Heart left ventricle (tissue), 16 donors: ENCODE results near the gene FAM240B. TPM values are rescaled to one million over a fixed set of nuclear protein-coding genes. Genes with fewer than 3 reads are reported as not detected.

Experiments used
- ATAC-seq, 4 donors: fragments of 200-7000 bp; cut with Tn5 transposase; one replicate each; pipeline ENCODE4 v1.9.1; 2020 to 2022; ENCODE audit warnings: moderate library complexity in 4 of 4, mild to moderate bottlenecking in 3 of 4, moderate number of reproducible peaks in 1 of 4
- DNase-seq, 5 donors: peaks; one replicate each; pipeline ENCODE4 v3.0.0-alpha.2; 2020
- H3K27ac ChIP-seq, 12 donors: fragments of 200-600 bp; sonication (generic) in 4 of 12; one replicate each; pipeline versions ENCODE4 v1.5.0 to v1.8.0; 2016 to 2022; ENCODE audit warnings: mild to moderate bottlenecking in 2 of 12
- H3K27me3 ChIP-seq, 9 donors: fragments of 200-600 bp; sonication (generic) in 2 of 9; one replicate each; pipeline versions ENCODE4 v1.5.1 to v1.8.0; 2016 to 2022; ENCODE audit warnings: mild to moderate bottlenecking in 3 of 9
- H3K36me3 ChIP-seq, 9 donors: fragments of 200-600 bp; sonication (generic) in 2 of 9; one replicate each; pipeline versions ENCODE4 v1.5.0 to v1.8.0; 2018 to 2022; ENCODE audit warnings: mild to moderate bottlenecking in 2 of 9
- H3K4me1 ChIP-seq, 12 donors: fragments of 200-600 bp; sonication (generic) in 4 of 12; one replicate each; pipeline versions ENCODE4 v1.5.0 to v1.8.0; 2016 to 2022; ENCODE audit warnings: mild to moderate bottlenecking in 3 of 12
- H3K4me3 ChIP-seq, 12 donors: fragments of 200-600 bp; sonication (generic) in 4 of 12; one replicate each; pipeline versions ENCODE4 v1.5.0 to v1.8.0; 2017 to 2022; ENCODE audit warnings: mild to moderate bottlenecking in 9 of 12, moderate library complexity in 4 of 12
- H3K9me3 ChIP-seq, 12 donors: fragments of 200-600 bp; sonication (generic) in 4 of 12; one replicate each; pipeline versions ENCODE4 v1.5.0 to v1.8.0; 2016 to 2022; ENCODE audit warnings: mild to moderate bottlenecking in 1 of 12
- POLR2A ChIP-seq, 2 donors: fragments of 450-650 bp; IDR thresholded peaks; one replicate each; pipeline ENCODE4 v1.6.1; 2017; ENCODE audit warnings: antibody characterized with exemption in 2 of 2, mild to moderate bottlenecking in 2 of 2, moderate library complexity in 2 of 2
- WGBS, 4 donors: extraction: QIAGEN DNeasy Blood & Tissue Kit in 2 of 4; methylation state at CpG; one replicate each; pipeline versions ENCODE4 v1.1.5 to v1.1.7; 2013 to 2018; 5-methylcytosine and 5-hydroxymethylcytosine counted together
- intact Hi-C, 10 donors: fragments of 100-400 bp; cut with DNase I; formaldehyde crosslinking; loops; one replicate each; pipeline versions ENCODE4 v1.11.1 to v1.14.2; 2022
- polyA plus RNA-seq, 2 donors: library from polyadenylated mRNA; stranded (reverse); fragments of 200-250 nt; gene quantifications; one replicate each; pipeline ENCODE4 v1.2.3, GENCODE V29; 2013
- total RNA-seq, 9 donors: library from RNA; depleted of rRNA in 2 of 9; stranded (reverse); fragments of >200 nt in 2 of 9; fragmentation: NEBNext Ultra II Directional in 3 of 9; extraction: Animal tissue kit (Norgen Biotek cat#: 25700) in 3 of 9; gene quantifications; one replicate each; pipeline versions ENCODE4 v1.1.0 to v1.2.4, GENCODE V29; 2016 to 2023
- TF ChIP-seq, protein P1 (sequence below), 12 donors: fragments of 200-600 bp; sonication (generic) in 4 of 12; IDR thresholded peaks; one replicate each; pipeline versions ENCODE4 v1.5.0 to v1.8.0; 2018 to 2022; ENCODE audit warnings: antibody characterized with exemption in 12 of 12, mild to moderate bottlenecking in 5 of 12
- donor health status: ischemic (EF 13 %, LVEDD 7.1; RV severe dilation, severe dysfunction).
- donor health status: healthy with polysubstance abuse.
- donor health status: DM: no; HTN: yes; CAD: no.
- donor health status: DM: no; HTN: no; CAD: no.
- donor health status: ischemic (EF 25% LVEDD 6.9; RV normal size, moderate dysfunction).
- donor health status: ischemic (EF 25% LVEDD 5.7; RV mildly dilated, moderate dysfunction).
- donor health status: healthy.
- donor health status: DM: yes; HTN: yes; CAD: no.
- donor health status: ischemic (EF 35%, LVEDD 5.7; RV mildly dilated, moderate dysfunction).
- donor health status: nonischemic (EF 11% LVEDD 7.7; RV severe dilation, severe dysfunction).
- donor health status: DM: yes; HTN: yes; CAD: no.
- donor health status: PGD.
- donor health status: ischemic (EF 29% LVEDD 5.4; RV normal size, mild dysfunction).
- donor health status: nonischemic (EF 23%, LVEDD 6.1; RV moderate dilation, normal function).

Gene FAM240B
- total and polyA plus RNA-seq, 11 donors = not detected

DNA sequence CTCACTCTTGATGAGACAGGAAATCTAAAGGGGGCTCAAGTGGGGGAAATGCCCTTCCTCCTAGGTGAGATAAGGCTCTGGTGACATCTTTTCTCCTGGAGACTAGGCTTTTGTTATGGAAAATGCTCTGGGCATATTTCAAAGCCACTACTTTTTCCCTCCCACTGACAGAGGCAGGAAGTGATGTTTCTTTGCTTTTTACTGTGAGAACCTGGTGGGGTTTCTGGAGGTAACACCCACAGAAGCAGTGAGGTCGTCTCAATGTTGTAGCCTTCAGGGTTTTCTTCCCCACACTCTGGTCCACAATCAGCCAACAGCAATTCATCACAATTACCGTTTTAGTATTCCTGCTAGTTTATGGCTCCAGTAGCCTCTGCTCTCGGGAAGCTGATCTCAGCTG, 41.4 kb upstream of the FAM240B start:
- no peaks in the 10 kb centered on the region for H3K27me3 ChIP-seq
- DNase-seq (no peak), ATAC-seq (no peak)
- no peaks in the 10 kb centered on the region for H3K4me1 ChIP-seq
- H3K4me3 ChIP-seq = no peak overlapping the region
- 48 to 55% (median 50%) methylated on average over 3 of the region's 3 CpGs for WGBS, 4 donors
- no peaks in the 10 kb centered on the region for H3K36me3 ChIP-seq
- intact Hi-C loops = loop anchor here in 1 of 10 donors (10.0 kb wide), 1 partner anchor 87 kb away; no protein-coding TSS in a partner anchor
- no peaks in the 10 kb centered on the region for H3K9me3 ChIP-seq
- no peak for TF ChIP-seq POLR2A (IDR thresholded peaks at IDR 0.05)
- TF ChIP-seq, protein P1, sequence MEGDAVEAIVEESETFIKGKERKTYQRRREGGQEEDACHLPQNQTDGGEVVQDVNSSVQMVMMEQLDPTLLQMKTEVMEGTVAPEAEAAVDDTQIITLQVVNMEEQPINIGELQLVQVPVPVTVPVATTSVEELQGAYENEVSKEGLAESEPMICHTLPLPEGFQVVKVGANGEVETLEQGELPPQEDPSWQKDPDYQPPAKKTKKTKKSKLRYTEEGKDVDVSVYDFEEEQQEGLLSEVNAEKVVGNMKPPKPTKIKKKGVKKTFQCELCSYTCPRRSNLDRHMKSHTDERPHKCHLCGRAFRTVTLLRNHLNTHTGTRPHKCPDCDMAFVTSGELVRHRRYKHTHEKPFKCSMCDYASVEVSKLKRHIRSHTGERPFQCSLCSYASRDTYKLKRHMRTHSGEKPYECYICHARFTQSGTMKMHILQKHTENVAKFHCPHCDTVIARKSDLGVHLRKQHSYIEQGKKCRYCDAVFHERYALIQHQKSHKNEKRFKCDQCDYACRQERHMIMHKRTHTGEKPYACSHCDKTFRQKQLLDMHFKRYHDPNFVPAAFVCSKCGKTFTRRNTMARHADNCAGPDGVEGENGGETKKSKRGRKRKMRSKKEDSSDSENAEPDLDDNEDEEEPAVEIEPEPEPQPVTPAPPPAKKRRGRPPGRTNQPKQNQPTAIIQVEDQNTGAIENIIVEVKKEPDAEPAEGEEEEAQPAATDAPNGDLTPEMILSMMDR (IDR thresholded peaks at IDR 0.05) = no peak
- no peak overlapping the region for H3K27ac ChIP-seq

DNA sequence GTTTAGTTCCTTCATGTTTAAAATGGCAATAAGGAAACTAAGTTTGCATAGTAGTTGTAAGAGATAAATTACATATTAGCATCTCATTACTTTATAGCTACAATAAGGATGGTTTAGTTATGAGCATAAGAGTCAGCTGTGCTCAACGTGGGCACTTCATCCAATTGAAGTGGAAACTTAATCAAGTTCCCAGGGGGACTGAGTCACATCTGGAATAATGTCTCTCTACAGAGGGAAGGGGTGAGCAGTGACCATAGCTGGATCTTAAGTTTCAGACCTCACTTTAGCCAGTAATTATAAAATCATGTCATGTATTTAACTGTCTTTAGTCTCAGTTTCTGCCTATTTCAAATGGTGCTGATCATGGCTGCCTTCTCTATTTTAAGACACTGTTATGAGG, 36.8 kb upstream of the FAM240B start:
- TF ChIP-seq, protein P1 (IDR thresholded peaks at IDR 0.05) = no peak
- no peak for TF ChIP-seq POLR2A (IDR thresholded peaks at IDR 0.05)
- H3K27ac ChIP-seq = no peak overlapping the region
- 25 to 56% (median 47%) methylated on average over 1 of the region's 1 CpG for WGBS, 4 donors

DNA sequence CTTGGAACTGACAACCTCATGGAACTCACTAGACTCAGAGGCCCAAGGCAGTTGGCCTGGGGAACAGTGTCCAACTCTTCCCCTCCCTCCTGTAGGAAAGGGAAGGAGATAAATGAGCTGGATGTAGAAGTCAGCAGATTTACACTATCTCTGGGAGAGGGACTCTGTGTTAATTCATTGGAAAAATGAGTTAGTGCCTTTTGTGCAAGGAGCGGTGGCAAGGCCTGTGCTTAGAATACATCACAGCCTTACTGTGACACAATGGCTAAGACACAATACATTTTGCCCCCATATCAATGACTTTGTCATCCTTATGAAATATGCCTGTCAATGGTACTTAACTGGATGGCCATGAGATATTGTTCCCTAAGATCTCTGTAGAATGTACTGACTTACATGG, 28.0 kb upstream of the FAM240B start:
- 96 to 100% (median 100%) methylated on average over 1 of the region's 1 CpG for WGBS, 4 donors
- ATAC-seq (no peak), DNase-seq (no peak)
- TF ChIP-seq POLR2A (IDR thresholded peaks at IDR 0.05) = no peak
- TF ChIP-seq, protein P1 (IDR thresholded peaks at IDR 0.05) = no peak
- Histone ChIP-seq H3K27me3 (no peaks in the 10 kb centered on the region), H3K27ac (no peak overlapping the region), H3K36me3 (no peaks in the 10 kb centered on the region), H3K9me3 (no peaks in the 10 kb centered on the region), H3K4me3 (no peak overlapping the region), H3K4me1 (no peaks in the 10 kb centered on the region)
- intact Hi-C loops = loop anchor here in 2 of 10 donors (5.0 to 10.0 kb wide), 2 partner anchors 46 to 53 kb away; no protein-coding TSS in a partner anchor

More for the DNA sequence above, 36.8 kb upstream of the FAM240B start:
- DNase-seq = no peak
- Histone ChIP-seq H3K9me3 (no peaks in the 10 kb centered on the region), H3K4me1 (no peaks in the 10 kb centered on the region), H3K27me3 (no peaks in the 10 kb centered on the region), H3K4me3 (no peak overlapping the region), H3K36me3 (no peaks in the 10 kb centered on the region)
- ATAC-seq = no peak
- intact Hi-C loops = loop anchor here in 2 of 10 donors (5.0 to 10.0 kb wide), 2 partner anchors 59 to 72 kb away; no protein-coding TSS in a partner anchor

DNA sequence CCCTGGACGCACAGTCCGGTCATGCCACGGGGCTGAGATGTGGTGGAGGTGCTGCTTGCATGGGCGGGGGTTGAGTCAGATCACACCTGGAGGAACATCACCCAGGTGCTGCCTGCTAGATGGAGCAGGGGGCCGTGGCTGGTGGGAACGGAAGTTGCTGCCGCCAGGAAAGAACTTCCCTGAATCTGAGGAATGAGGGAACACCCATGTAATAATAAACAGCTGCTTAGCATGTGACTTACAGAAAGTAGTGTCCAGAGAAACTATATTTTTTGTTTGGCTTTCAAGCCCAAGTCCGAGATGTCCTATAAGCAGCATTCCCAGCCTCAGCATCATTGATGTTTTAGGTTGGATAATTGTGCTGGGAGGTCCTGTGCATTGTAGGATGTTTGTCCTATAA, 27.1 kb upstream of the FAM240B start:
- Histone ChIP-seq H3K36me3 (no peaks in the 10 kb centered on the region), H3K4me1 (no peaks in the 10 kb centered on the region), H3K9me3 (no peaks in the 10 kb centered on the region), H3K27me3 (no peaks in the 10 kb centered on the region), H3K4me3 (no peak overlapping the region), H3K27ac (no peak overlapping the region)
- ATAC-seq (no peak), DNase-seq (no peak)
- no peak for TF ChIP-seq POLR2A (IDR thresholded peaks at IDR 0.05)
- TF ChIP-seq, protein P1 (IDR thresholded peaks at IDR 0.05) = no peak
- 68 to 84% (median 84%) methylated on average over 8 of the region's 8 CpGs for WGBS, 4 donors
- intact Hi-C loops = loop anchor here in 2 of 10 donors (5.0 to 10.0 kb wide), 2 partner anchors 45 to 52 kb away; no protein-coding TSS in a partner anchor
